Parathyroid adenoma (tissue), 2 donors: ENCODE results near the gene MZT2B.
"Not testable (repeated sequence)": the region's sequence is repeated elsewhere in the genome, so short reads cannot be mapped to it uniquely, and the experiment has no call there.

Source experiments
- H2AFZ ChIP-seq: fragments of 300-600 bp; sonication (generic); one replicate; pipeline ENCODE4 v1.7.0; 2017; ENCODE audit warnings: antibody characterized with exemption, mild to moderate bottlenecking
- H3K27ac ChIP-seq: fragments of 300-600 bp; sonication (generic); one replicate; pipeline ENCODE4 v1.7.0; 2017
- H3K27me3 ChIP-seq: fragments of 300-600 bp; sonication (generic); one replicate; pipeline ENCODE4 v1.7.0; 2017; ENCODE audit warnings: low read length; ENCODE audit not compliant: control insufficient read depth, insufficient read depth
- H3K36me3 ChIP-seq: fragments of 300-600 bp; sonication (generic); one replicate; pipeline ENCODE4 v1.7.0; 2017; ENCODE audit warnings: low read length; ENCODE audit not compliant: control insufficient read depth, insufficient read depth
- H3K4me1 ChIP-seq: fragments of 300-600 bp; sonication (generic); one replicate; pipeline ENCODE4 v1.7.0; 2017; ENCODE audit warnings: control low read depth
- H3K4me2 ChIP-seq: fragments of 300-600 bp; sonication (generic); one replicate; pipeline ENCODE4 v1.7.0; 2017; ENCODE audit warnings: low read length
- H3K4me3 ChIP-seq: fragments of 300-600 bp; sonication (generic); one replicate; pipeline ENCODE4 v1.7.0; 2017; ENCODE audit warnings: low read depth, low read length
- H3K79me2 ChIP-seq: fragments of 300-600 bp; sonication (generic); one replicate; pipeline ENCODE4 v1.7.0; 2017; ENCODE audit warnings: control low read depth
- H3K9ac ChIP-seq: fragments of 300-600 bp; sonication (generic); one replicate; pipeline ENCODE4 v1.7.0; 2017; ENCODE audit warnings: mild to moderate bottlenecking
- H3K9me3 ChIP-seq: fragments of 300-600 bp; sonication (generic); one replicate; pipeline ENCODE4 v1.7.0; 2017; ENCODE audit warnings: low read length; ENCODE audit not compliant: control insufficient read depth
- TF ChIP-seq, protein P1 (sequence below): fragments of 300-600 bp; sonication (generic); IDR thresholded peaks from one replicate; pipeline ENCODE4 v1.7.0; 2017; ENCODE audit warnings: antibody characterized with exemption, mild to moderate bottlenecking
- donor health status: primary hyperparathyroidism.

Gene MZT2B

GRCh38 chr2:130190237-130190636, 8.2 kb downstream of the MZT2B start:
- Histone ChIP-seq H3K4me1 (peaks cover 3% of the 10 kb centered on the region), H3K9me3 (no peaks in the 10 kb centered on the region), H3K9ac (no peak overlapping the region), H3K27ac (no peak overlapping the region), H3K4me3 (no peak overlapping the region), H3K27me3 (no peaks in the 10 kb centered on the region), H3K36me3 (no peaks in the 10 kb centered on the region), H3K79me2 (no peaks in the 10 kb centered on the region), H3K4me2 (no peak overlapping the region), H2AFZ (no peak overlapping the region)
- TF ChIP-seq, protein P1, sequence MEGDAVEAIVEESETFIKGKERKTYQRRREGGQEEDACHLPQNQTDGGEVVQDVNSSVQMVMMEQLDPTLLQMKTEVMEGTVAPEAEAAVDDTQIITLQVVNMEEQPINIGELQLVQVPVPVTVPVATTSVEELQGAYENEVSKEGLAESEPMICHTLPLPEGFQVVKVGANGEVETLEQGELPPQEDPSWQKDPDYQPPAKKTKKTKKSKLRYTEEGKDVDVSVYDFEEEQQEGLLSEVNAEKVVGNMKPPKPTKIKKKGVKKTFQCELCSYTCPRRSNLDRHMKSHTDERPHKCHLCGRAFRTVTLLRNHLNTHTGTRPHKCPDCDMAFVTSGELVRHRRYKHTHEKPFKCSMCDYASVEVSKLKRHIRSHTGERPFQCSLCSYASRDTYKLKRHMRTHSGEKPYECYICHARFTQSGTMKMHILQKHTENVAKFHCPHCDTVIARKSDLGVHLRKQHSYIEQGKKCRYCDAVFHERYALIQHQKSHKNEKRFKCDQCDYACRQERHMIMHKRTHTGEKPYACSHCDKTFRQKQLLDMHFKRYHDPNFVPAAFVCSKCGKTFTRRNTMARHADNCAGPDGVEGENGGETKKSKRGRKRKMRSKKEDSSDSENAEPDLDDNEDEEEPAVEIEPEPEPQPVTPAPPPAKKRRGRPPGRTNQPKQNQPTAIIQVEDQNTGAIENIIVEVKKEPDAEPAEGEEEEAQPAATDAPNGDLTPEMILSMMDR: no peak

DNA sequence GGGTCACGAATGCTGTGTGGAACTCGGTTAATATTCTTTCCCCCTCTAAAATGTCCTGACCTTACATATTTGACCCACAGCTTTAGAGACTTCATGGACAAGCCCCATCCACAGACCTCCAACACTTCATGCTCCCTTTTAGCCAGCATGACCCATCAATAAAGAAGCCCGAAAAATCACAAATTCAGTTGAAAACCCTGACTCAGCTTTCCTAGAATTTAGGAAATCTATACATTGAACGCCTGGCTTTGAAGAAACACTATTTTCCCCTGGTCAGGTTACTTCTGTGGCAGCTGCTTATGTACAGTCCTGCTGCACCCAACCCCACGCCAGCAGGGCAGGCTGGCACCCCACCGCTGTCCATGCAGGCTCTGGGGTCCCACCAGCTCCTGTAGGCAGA, 9.3 kb downstream of the MZT2B start:
- not testable (repeated sequence) for H3K36me3 ChIP-seq, H3K27me3 ChIP-seq, H3K4me1 ChIP-seq, H2AFZ ChIP-seq, H3K79me2 ChIP-seq, H3K9ac ChIP-seq, H3K9me3 ChIP-seq, H3K4me3 ChIP-seq, H3K27ac ChIP-seq, H3K4me2 ChIP-seq

DNA sequence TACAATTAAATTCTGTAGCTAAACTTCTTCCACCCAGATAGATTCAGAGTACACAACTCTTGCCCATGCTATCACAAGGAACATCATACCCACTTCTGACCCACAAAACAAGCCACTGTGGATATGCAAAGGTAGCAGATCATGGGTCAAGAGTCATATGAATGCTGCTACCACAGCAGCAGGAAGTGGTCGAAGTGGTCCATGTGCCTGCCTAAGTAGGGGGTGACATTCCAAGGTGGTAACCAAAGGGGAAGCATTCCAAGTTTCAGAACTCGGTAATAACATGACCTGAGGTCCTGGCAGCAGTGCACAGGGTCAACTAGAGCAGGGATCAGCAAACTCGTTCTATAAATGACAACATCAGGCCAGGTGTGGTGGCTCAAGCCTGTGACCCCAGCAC, 10.4 kb downstream of the MZT2B start:
- H3K4me3 ChIP-seq, H3K4me1 ChIP-seq, H3K9ac ChIP-seq, H3K27me3 ChIP-seq, H3K79me2 ChIP-seq, H3K4me2 ChIP-seq, H3K9me3 ChIP-seq, H3K27ac ChIP-seq, H2AFZ ChIP-seq, H3K36me3 ChIP-seq: not testable (repeated sequence)

GRCh38 chr2:130193824-130194223, 11.8 kb downstream of the MZT2B start:
- not testable (repeated sequence) for H3K4me2 ChIP-seq, H3K27me3 ChIP-seq, H3K9me3 ChIP-seq, H3K9ac ChIP-seq, H3K4me1 ChIP-seq, H3K36me3 ChIP-seq, H2AFZ ChIP-seq, H3K4me3 ChIP-seq, H3K27ac ChIP-seq, H3K79me2 ChIP-seq

GRCh38 chr2:130195089-130195635, 13.1 kb downstream of the MZT2B start:
- H3K9me3 ChIP-seq, H3K4me3 ChIP-seq, H3K4me1 ChIP-seq, H3K9ac ChIP-seq, H3K36me3 ChIP-seq, H3K27me3 ChIP-seq, H2AFZ ChIP-seq, H3K4me2 ChIP-seq, H3K79me2 ChIP-seq, H3K27ac ChIP-seq: not testable (repeated sequence)

GRCh38 chr2:130196052-130196451, 14.0 kb downstream of the MZT2B start:
- H3K27me3 ChIP-seq, H3K4me3 ChIP-seq, H3K27ac ChIP-seq, H3K4me1 ChIP-seq, H3K4me2 ChIP-seq, H3K9ac ChIP-seq, H3K79me2 ChIP-seq, H3K9me3 ChIP-seq, H2AFZ ChIP-seq, H3K36me3 ChIP-seq: not testable (repeated sequence)

GRCh38 chr2:130198343-130198742, 16.3 kb downstream of the MZT2B start, which contains the start of gene TUBA3E:
TSS of gene TUBA3E (minus strand) at chr2:130198439. CDS start at chr2:130198360, 79 bp downstream.
- no peak within 1 kb of the TSS for H3K4me3 ChIP-seq

DNA sequence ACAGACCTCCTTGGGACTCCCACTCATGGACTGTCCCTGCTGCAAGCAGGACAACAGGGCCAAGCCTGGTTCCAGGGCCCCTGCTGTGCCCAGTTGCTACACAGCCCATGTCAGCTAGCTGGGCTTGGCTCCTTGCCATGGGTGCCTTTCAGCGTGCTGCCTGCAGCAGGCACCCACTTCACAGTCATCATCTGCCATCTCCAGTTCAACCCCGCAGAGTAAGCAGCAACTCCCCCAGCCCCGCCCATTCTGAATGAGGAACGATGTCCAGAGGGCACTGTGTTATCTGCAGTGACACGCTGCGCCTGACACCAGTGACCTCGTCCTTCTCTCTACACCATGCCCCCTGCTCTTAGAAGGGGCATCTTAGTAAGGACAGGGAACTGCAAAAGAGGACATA, 20.5 kb downstream of the MZT2B start:
- not testable (repeated sequence) for H2AFZ ChIP-seq, H3K4me2 ChIP-seq, H3K4me1 ChIP-seq, H3K36me3 ChIP-seq, H3K9ac ChIP-seq, H3K27ac ChIP-seq, H3K79me2 ChIP-seq, H3K9me3 ChIP-seq, H3K27me3 ChIP-seq, H3K4me3 ChIP-seq

More at GRCh38 chr2:130198343-130198742, 16.3 kb downstream of the MZT2B start, which contains the start of gene TUBA3E:
- Histone ChIP-seq H3K9ac (no peak within 1 kb of the TSS), H3K27me3 (no peaks in the 10 kb centered on the region), H3K27ac (no peak within 1 kb of the TSS), H3K9me3 (no peaks in the 10 kb centered on the region), H3K4me1 (no peaks in the 10 kb centered on the region), H2AFZ (no peak within 1 kb of the TSS), H3K36me3 (no peaks in the 10 kb centered on the region), H3K79me2 (no peaks in the 10 kb centered on the region), H3K4me2 (no peak within 1 kb of the TSS)
- TF ChIP-seq, protein P1: no peak

DNA sequence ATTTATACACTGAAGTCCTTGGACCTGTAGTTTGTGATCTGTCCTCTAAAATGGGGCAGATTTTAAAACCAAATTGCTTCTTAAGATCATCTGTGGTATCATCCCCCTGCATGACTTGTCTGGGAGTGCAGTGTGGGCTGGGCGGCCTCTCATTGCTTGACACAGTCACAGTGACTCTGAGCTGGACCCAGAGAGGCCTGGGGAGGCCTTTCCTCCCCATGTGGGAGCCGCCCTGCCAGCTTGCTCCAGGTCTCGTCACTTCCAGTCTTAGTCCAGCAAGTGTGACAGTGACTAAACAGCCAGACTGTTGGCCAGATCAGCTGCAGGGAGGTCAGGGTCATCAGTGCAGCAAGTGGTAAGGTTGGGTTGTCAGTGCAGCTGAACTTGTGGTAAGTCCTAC, 21.1 kb downstream of the MZT2B start:
- H3K9ac ChIP-seq, H3K9me3 ChIP-seq, H3K4me3 ChIP-seq, H3K4me2 ChIP-seq, H3K79me2 ChIP-seq, H3K27me3 ChIP-seq, H2AFZ ChIP-seq, H3K4me1 ChIP-seq, H3K27ac ChIP-seq, H3K36me3 ChIP-seq: not testable (repeated sequence)

DNA sequence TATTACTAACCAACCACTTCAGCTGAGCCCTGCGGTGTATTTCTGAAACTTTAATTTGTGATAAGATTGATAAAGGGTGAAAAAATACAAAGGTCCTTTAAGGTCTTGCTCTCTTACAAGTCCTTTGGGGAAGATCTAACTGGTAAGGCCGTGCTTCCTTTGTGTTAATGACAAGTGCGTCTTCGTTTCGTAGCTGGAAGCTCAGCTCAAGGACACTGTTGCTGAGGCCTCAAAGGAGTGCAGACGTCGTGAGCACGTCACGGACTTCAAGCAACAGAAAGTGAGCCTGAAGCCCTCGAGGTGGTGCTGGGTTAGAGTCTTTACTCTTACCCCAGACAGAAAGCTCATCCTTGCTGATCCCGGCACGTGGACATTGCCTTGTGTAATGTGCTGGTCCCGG, 25.0 kb downstream of the MZT2B start:
- not testable (repeated sequence) for H3K9me3 ChIP-seq, H3K36me3 ChIP-seq, H3K4me1 ChIP-seq, H3K27me3 ChIP-seq, H3K4me3 ChIP-seq, H3K4me2 ChIP-seq, H2AFZ ChIP-seq, H3K79me2 ChIP-seq, H3K9ac ChIP-seq, H3K27ac ChIP-seq
